H1 (cell line): Measurements from ENCODE around the gene TSR3. TPM values are rescaled to one million over a fixed set of nuclear protein-coding genes. Genes with fewer than 3 reads are reported as not detected.

Source experiments
- CTCF ChIA-PET: fragments of 300-600 bp; sonication (Branson Sonifier 250); formaldehyde crosslinking; loops from one replicate; lab custom pipeline; 2021; ENCODE audit not compliant: partially characterized antibody; lab: Charles Lee
- POLR2A ChIA-PET: fragments of 300-600 bp; sonication (Branson Sonifier 250); formaldehyde crosslinking; loops from one replicate; lab custom pipeline; 2021; ENCODE audit warnings: inconsistent platforms; ENCODE audit not compliant: partially characterized antibody; lab: Charles Lee
- DNase-seq, 2 experiments: peaks; one replicate each; pipeline versions ENCODE4 v3.0.0 to v3.0.0-alpha.2; 2010 to 2022; ENCODE audit warnings: low spot score in 2 of 2, low read depth in 1 of 2, mixed read lengths in 1 of 2
- FAIRE-seq: peaks from 2 replicates; lab custom pipeline; 2011; peaks lifted over from hg19 to GRCh38; lab: Jason Lieb, UNC
- H2AFZ ChIP-seq: 2 replicates; pipeline ENCODE4 v1.8.1; 2012; ENCODE audit warnings: low read length, inconsistent platforms
- H2AK5ac ChIP-seq: 2 replicates; pipeline ENCODE4 v1.6.1; 2013; ENCODE audit warnings: low read depth, low read length
- H2BK120ac ChIP-seq: replicated peaks from 2 replicates; pipeline ENCODE3; 2013; ENCODE audit warnings: low read depth, low read length, inconsistent platforms
- H2BK12ac ChIP-seq: 2 replicates; pipeline ENCODE4 v1.6.1; 2013; ENCODE audit warnings: low read depth, low read length
- H2BK15ac ChIP-seq: 2 replicates; pipeline ENCODE4 v1.6.1; 2013; ENCODE audit warnings: low read length
- H2BK20ac ChIP-seq: 2 replicates; pipeline ENCODE4 v1.6.1; 2013; ENCODE audit warnings: low read length
- H2BK5ac ChIP-seq: 2 replicates; pipeline ENCODE4 v1.6.1; 2013; ENCODE audit warnings: low read depth, low read length
- H3K14ac ChIP-seq: 2 replicates; pipeline ENCODE4 v1.6.1; 2013; ENCODE audit warnings: inconsistent platforms; ENCODE audit not compliant: insufficient read length
- H3K18ac ChIP-seq: 2 replicates; pipeline ENCODE4 v1.6.1; 2013; ENCODE audit warnings: low read length; ENCODE audit errors: extremely low read depth
- H3K23ac ChIP-seq: 2 replicates; pipeline ENCODE4 v1.6.1; 2013; ENCODE audit warnings: inconsistent platforms; ENCODE audit not compliant: insufficient read length
- H3K23me2 ChIP-seq: 2 replicates; pipeline ENCODE4 v1.6.1; 2013; ENCODE audit warnings: low read depth, low read length
- H3K27ac ChIP-seq: 2 replicates; pipeline ENCODE4 v1.6.1; 2011; ENCODE audit warnings: low read depth, low read length, inconsistent platforms
- H3K27me3 ChIP-seq, 4 experiments: replicated peaks in 1 of 4; 1 replicate in 1 of 4; 2 replicates in 3 of 4; pipeline versions ENCODE4 v1.6.1 to v1.8.1; 2011 to 2013; ENCODE audit warnings: low read length in 3 of 4, mild to moderate bottlenecking in 3 of 4, inconsistent platforms in 2 of 4, mixed read lengths in 2 of 4, moderate library complexity in 1 of 4; ENCODE audit not compliant: control insufficient read depth in 3 of 4, insufficient read depth in 3 of 4; ENCODE audit errors: extremely low read depth in 1 of 4
- H3K36me3 ChIP-seq, 4 experiments: 2 replicates each; pipeline versions ENCODE4 v1.6.1 to v1.8.1; 2011 to 2013; ENCODE audit warnings: mild to moderate bottlenecking in 4 of 4, low read length in 3 of 4, moderate library complexity in 2 of 4, control low read depth in 1 of 4, inconsistent platforms in 1 of 4; ENCODE audit not compliant: insufficient read depth in 4 of 4, control insufficient read depth in 2 of 4
- H3K4ac ChIP-seq: replicated peaks from 2 replicates; pipeline ENCODE3; 2013; ENCODE audit warnings: low read length, low read depth, mixed read lengths, inconsistent platforms; ENCODE audit not compliant: insufficient read length
- H3K4me1 ChIP-seq, 4 experiments: replicated peaks in 1 of 4; 1 replicate in 1 of 4; 2 replicates in 3 of 4; pipeline versions ENCODE4 v1.6.1 to v1.8.1; 2011 to 2013; ENCODE audit warnings: low read length in 3 of 4, inconsistent platforms in 2 of 4, mixed read lengths in 1 of 4; ENCODE audit not compliant: insufficient read depth in 4 of 4, control insufficient read depth in 3 of 4
- H3K4me2 ChIP-seq, 2 experiments: 2 replicates each; pipeline versions ENCODE4 v1.6.1 to v1.8.1; 2011 to 2013; ENCODE audit warnings: low read depth in 2 of 2, low read length in 2 of 2, control low read depth in 1 of 2, inconsistent platforms in 1 of 2, mild to moderate bottlenecking in 1 of 2; ENCODE audit not compliant: insufficient read depth in 1 of 2
- H3K4me3 ChIP-seq, 4 experiments: fragments of 200-600, 300-600 bp in 1 of 4; sonication (generic), shearing (Covaris generic), sonication (Bioruptor Twin) in 1 of 4; 2 replicates each; pipeline versions ENCODE4 v1.5.1 to v1.8.1; 2011 to 2016; ENCODE audit warnings: low read length in 4 of 4, low read depth in 3 of 4, control low read depth in 2 of 4, inconsistent platforms in 2 of 4, mild to moderate bottlenecking in 2 of 4, mixed read lengths in 1 of 4, moderate library complexity in 1 of 4; ENCODE audit not compliant: insufficient read depth in 2 of 4; ENCODE audit errors: extremely low read depth in 1 of 4
- H3K56ac ChIP-seq: replicated peaks from 2 replicates; pipeline ENCODE3; 2013; ENCODE audit warnings: low read depth, mild to moderate bottlenecking, mixed read lengths, low read length, inconsistent platforms; ENCODE audit not compliant: insufficient read length
- H3K79me1 ChIP-seq: 2 replicates; pipeline ENCODE4 v1.6.1; 2013; ENCODE audit warnings: low read depth, low read length, control low read depth
- H3K79me2 ChIP-seq, 2 experiments: 2 replicates each; pipeline versions ENCODE4 v1.6.1 to v1.8.1; 2012 to 2013; ENCODE audit warnings: low read length in 2 of 2, mild to moderate bottlenecking in 2 of 2, inconsistent platforms in 1 of 2; ENCODE audit not compliant: insufficient read depth in 2 of 2, control insufficient read depth in 1 of 2
- H3K9ac ChIP-seq, 4 experiments: replicated peaks in 1 of 4; 1 replicate in 1 of 4; 2 replicates in 3 of 4; pipeline versions ENCODE4 v1.6.1 to v1.8.1; 2011 to 2013; ENCODE audit warnings: low read depth in 3 of 4, low read length in 3 of 4, control low read depth in 2 of 4, mild to moderate bottlenecking in 2 of 4, moderate library complexity in 2 of 4, inconsistent platforms in 1 of 4; ENCODE audit errors: extremely low read depth in 1 of 4
- H3K9me3 ChIP-seq, 2 experiments: 2 replicates each; pipeline versions ENCODE4 v1.6.1 to v1.8.1; 2012 to 2013; ENCODE audit warnings: mild to moderate bottlenecking in 2 of 2, moderate library complexity in 2 of 2, control low read depth in 1 of 2, inconsistent platforms in 1 of 2, low read depth in 1 of 2, low read length in 1 of 2, mixed read lengths in 1 of 2; ENCODE audit not compliant: insufficient read depth in 2 of 2
- H4K20me1 ChIP-seq, 2 experiments: replicated peaks in 1 of 2; 2 replicates each; pipeline versions ENCODE3 to v1.8.1; 2011 to 2013; ENCODE audit warnings: inconsistent platforms in 2 of 2, low read length in 2 of 2, mild to moderate bottlenecking in 1 of 2; ENCODE audit not compliant: insufficient read depth in 2 of 2, control insufficient read depth in 1 of 2
- H4K5ac ChIP-seq: 2 replicates; pipeline ENCODE4 v1.6.1; 2013; ENCODE audit warnings: low read length, low read depth, mixed read lengths, inconsistent platforms; ENCODE audit not compliant: insufficient read length
- H4K8ac ChIP-seq: 2 replicates; pipeline ENCODE4 v1.8.0; 2013; ENCODE audit warnings: mild to moderate bottlenecking, moderate library complexity, low read length, inconsistent platforms; ENCODE audit not compliant: insufficient read depth; ENCODE audit errors: extremely low read depth
- H4K91ac ChIP-seq: replicated peaks from 2 replicates; pipeline ENCODE3; 2013; ENCODE audit warnings: low read length, mixed read lengths, inconsistent platforms; ENCODE audit not compliant: insufficient read length
- ATF3 ChIP-seq: IDR thresholded peaks from 2 replicates; pipeline ENCODE4 v1.6.1; 2011; ENCODE audit warnings: low read depth, mild to moderate bottlenecking, low read length; ENCODE audit not compliant: insufficient read depth
- BCL11A ChIP-seq, 2 experiments: IDR thresholded peaks; one replicate each; pipeline ENCODE4 v1.6.1; 2011; ENCODE audit warnings: low read depth in 2 of 2, low read length in 2 of 2, mild to moderate bottlenecking in 2 of 2
- CTBP2 ChIP-seq: IDR thresholded peaks from 2 replicates; pipeline ENCODE4 v1.7.0; 2011; ENCODE audit warnings: borderline replicate concordance, mild to moderate bottlenecking, moderate library complexity, mixed read lengths, low read length; ENCODE audit not compliant: insufficient read depth, insufficient read length
- GABPA ChIP-seq: IDR thresholded peaks from 2 replicates; pipeline ENCODE4 v1.6.1; 2011; ENCODE audit warnings: mild to moderate bottlenecking, low read length, moderate library complexity, borderline replicate concordance; ENCODE audit not compliant: insufficient read depth
- GTF2F1 ChIP-seq: IDR thresholded peaks from 2 replicates; pipeline ENCODE4 v1.6.1; 2012; ENCODE audit warnings: low read depth, low read length, improper control_type of control experiment, borderline replicate concordance
- MAX ChIP-seq: IDR thresholded peaks from 2 replicates; pipeline ENCODE4 v1.6.1; 2012; ENCODE audit warnings: inconsistent platforms
- SIN3A ChIP-seq, 2 experiments: IDR thresholded peaks in 1 of 2; conservative IDR thresholded peaks in 1 of 2; 2 replicates each; pipeline ENCODE4 v1.6.1; 2011 to 2012; ENCODE audit warnings: low read length in 2 of 2, improper control_type of control experiment in 1 of 2, low read depth in 1 of 2, mild to moderate bottlenecking in 1 of 2
- SUZ12 ChIP-seq: fragments of 200-600 bp; sonication (generic); IDR thresholded peaks from 2 replicates; pipeline ENCODE4 v1.6.1; 2012; ENCODE audit warnings: mild to moderate bottlenecking, inconsistent platforms, low read length, moderate library complexity, mixed read lengths
- TEAD4 ChIP-seq: IDR thresholded peaks from 2 replicates; pipeline ENCODE4 v1.6.1; 2012; ENCODE audit warnings: low read depth, low read length, inconsistent platforms, mixed read lengths
- YY1 ChIP-seq: IDR thresholded peaks from 2 replicates; pipeline ENCODE4 v1.6.1; 2011; ENCODE audit warnings: low read depth, mild to moderate bottlenecking, low read length
- WGBS, 2 experiments: shearing (Covaris generic) in 1 of 2; methylation state at CpG; one replicate each; pipeline versions ENCODE4 v1.1.6 to v1.1.7; 2013 to 2015; ENCODE audit warnings: low lambda C conversion rate in 2 of 2, mixed read lengths in 2 of 2, inconsistent platforms in 1 of 2, low coverage in 1 of 2, missing lambda C conversion rate in 1 of 2; ENCODE audit not compliant: insufficient replicate concordance in 2 of 2, insufficient coverage in 1 of 2, insufficient read length in 1 of 2; ENCODE audit errors: extremely low coverage in 1 of 2, missing lambda C conversion rate in 1 of 2; 5-methylcytosine and 5-hydroxymethylcytosine counted together
- polyA plus RNA-seq, 7 experiments: library from polyadenylated mRNA; depleted of rRNA in 3 of 7; stranded (reverse) in 5 of 7; unstranded in 2 of 7; fragments of >200 nt in 5 of 7; fragments of 200-250 nt in 2 of 7; gene quantifications; 1 replicate in 5 of 7; 2 replicates in 1 of 7; 4 replicates in 1 of 7; pipeline versions ENCODE4 v1.2.1 to v1.2.3, GENCODE V29; 2011 to 2013; ENCODE audit warnings: missing spikeins in 2 of 7, mixed read lengths in 2 of 7
- total RNA-seq: library from RNA; stranded (reverse); fragmentation: NEBNext Ultra II Directional; extraction: Animal tissue kit (Norgen Biotek cat#: 25700); gene quantifications from 2 replicates; pipeline ENCODE4 v1.2.1, GENCODE V29; 2021

Gene TSR3
- total and polyA plus RNA-seq, 2 of the 8 experiments (the other 6 are each of a cell fraction or from before 2014, with no cell fraction given): 43.1 to 52.3 TPM

GRCh38 chr16:1345651-1346421 is 5.8 kb downstream of the TSR3 start:
- no peak overlapping the region for H2BK5ac ChIP-seq
- no peak overlapping the region for H4K91ac ChIP-seq
- no peak for DNase-seq
- CTCF ChIA-PET: interaction anchor here (0.6 to 11.1 kb wide), 8 partner anchors 9 to 79 kb away, joined by 3 to 52 read pairs (median 5); partner anchors contain the start of gene BAIAP3
- H3K27ac ChIP-seq: no peak overlapping the region
- H3K36me3 ChIP-seq: peaks cover 4 to 9% (median 5%) of the 10 kb centered on the region in 4 experiments; a peak in 4 of 8 replicates
- H3K79me1 ChIP-seq: 0 out of 2 replicates have a peak, but pooled peaks cover 2% of the 10 kb centered on the region
- no peak overlapping the region for H3K23ac ChIP-seq
- no peak overlapping the region for H3K14ac ChIP-seq
- no peak overlapping the region for H2BK20ac ChIP-seq
- no peak overlapping the region for H3K4me3 ChIP-seq
- H3K79me2 ChIP-seq: peaks cover 0 to 4% of the 10 kb centered on the region in 2 experiments; a peak in 1 of 4 replicates
- no peak overlapping the region for H3K18ac ChIP-seq
- H3K9ac ChIP-seq: no peak overlapping the region
- H3K4ac ChIP-seq: no peak overlapping the region
- peaks cover 4% of the 10 kb centered on the region; the same call in 1 of the 2 replicates for H3K23me2 ChIP-seq
- H4K20me1 ChIP-seq: peaks cover 0 to 11% of the 10 kb centered on the region in 2 experiments
- H3K9me3 ChIP-seq: no peaks in the 10 kb centered on the region
- POLR2A ChIA-PET: interaction anchor here (1.0 to 3.0 kb wide), 6 partner anchors 13 to 76 kb away, joined by 3 to 19 read pairs (median 4); partner anchors contain the start of gene BAIAP3
- WGBS, 2 experiments: 92% methylated on average over 22 of the region's 31 CpGs; no CpG with 5 or more reads in 1 of the 2 experiments
- no peak overlapping the region for H2BK120ac ChIP-seq
- no peak overlapping the region for H3K56ac ChIP-seq
- no peak overlapping the region for H2AK5ac ChIP-seq
- peaks cover 0 to 6% (median 0%) of the 10 kb centered on the region in 4 experiments; a peak in 3 of 7 replicates for H3K27me3 ChIP-seq
- no peak overlapping the region for H2AFZ ChIP-seq
- H4K5ac ChIP-seq: no peak overlapping the region
- peaks cover 0 to 15% (median 4%) of the 10 kb centered on the region in 4 experiments; a peak in 5 of 7 replicates for H3K4me1 ChIP-seq
- H2BK15ac ChIP-seq: no peak overlapping the region
- H4K8ac ChIP-seq: peak overlapping the region; percentile 57; the same call in 1 of the 2 replicates
- no peak overlapping the region for H2BK12ac ChIP-seq
- no peak for FAIRE-seq
- no peak overlapping the region for H3K4me2 ChIP-seq
- no peak for TF ChIP-seq SUZ12
- TF ChIP-seq TEAD4: no peak
- no peak for TF ChIP-seq MAX
- no peak for TF ChIP-seq ATF3
- TF ChIP-seq BCL11A (IDR thresholded peaks at IDR 0.05; ENCODE audit: low read depth in 2 of 2, low read length in 2 of 2): no peak
- no peak for TF ChIP-seq CTBP2
- no peak for TF ChIP-seq YY1
- no peak for TF ChIP-seq GABPA
- TF ChIP-seq SIN3A (conservative IDR thresholded peaks at IDR 0.05 in 1 of 2, IDR thresholded peaks at IDR 0.05 in 1 of 2; ENCODE audit: low read depth in 1 of 2, low read length in 2 of 2): no peak
- no peak for TF ChIP-seq GTF2F1
